Neuronal stem cell (in vitro differentiated cells): ENCODE data around the gene BORCS5.

Experiments used
- DNase-seq: peaks from one replicate; pipeline ENCODE4 v3.0.0-alpha.2; 2013; ENCODE audit warnings: low spot score
- H2AFZ ChIP-seq: one replicate; pipeline ENCODE4 v1.6.1; 2013; ENCODE audit warnings: mild to moderate bottlenecking, low read length, inconsistent platforms
- H2AK5ac ChIP-seq: 2 replicates; pipeline ENCODE4 v1.6.1; 2013; ENCODE audit warnings: low read depth, mild to moderate bottlenecking, inconsistent platforms, low read length, moderate library complexity, mixed read lengths
- H2BK120ac ChIP-seq: 2 replicates; pipeline ENCODE4 v1.6.1; 2013; ENCODE audit warnings: low read depth, mild to moderate bottlenecking, inconsistent platforms, low read length, moderate library complexity, mixed read lengths
- H2BK12ac ChIP-seq: one replicate; pipeline ENCODE4 v1.6.1; 2013; ENCODE audit warnings: low read length, inconsistent platforms
- H2BK15ac ChIP-seq: 2 replicates; pipeline ENCODE4 v1.6.1; 2013; ENCODE audit warnings: mild to moderate bottlenecking, low read length, inconsistent platforms, mixed read lengths
- H2BK5ac ChIP-seq: one replicate; pipeline ENCODE4 v1.6.1; 2013; ENCODE audit warnings: inconsistent platforms, mild to moderate bottlenecking, low read length, moderate library complexity
- H3K14ac ChIP-seq: one replicate; pipeline ENCODE4 v1.6.1; 2013; ENCODE audit warnings: low read length, inconsistent platforms
- H3K18ac ChIP-seq: 2 replicates; pipeline ENCODE4 v1.6.1; 2013; ENCODE audit warnings: low read length, inconsistent platforms
- H3K23ac ChIP-seq: 2 replicates; pipeline ENCODE4 v1.6.1; 2013; ENCODE audit warnings: low read depth, mild to moderate bottlenecking, mixed read lengths, low read length, inconsistent platforms; ENCODE audit not compliant: poor library complexity
- H3K27ac ChIP-seq: replicated peaks from 3 replicates; pipeline ENCODE4 v1.5.1; 2013; ENCODE audit warnings: low read length, inconsistent platforms
- H3K27me3 ChIP-seq, 3 experiments: 2 replicates each; pipeline ENCODE4 v1.6.1; 2013; ENCODE audit warnings: low read length in 3 of 3, mild to moderate bottlenecking in 2 of 3, inconsistent platforms in 1 of 3, low read depth in 1 of 3, mixed read lengths in 1 of 3, moderate library complexity in 1 of 3; ENCODE audit not compliant: control insufficient read depth in 3 of 3, insufficient read depth in 3 of 3
- H3K36me3 ChIP-seq, 2 donors: replicated peaks in 1 of 2; 2 replicates each; pipeline ENCODE4 v1.6.1; 2013; ENCODE audit warnings: low read length in 2 of 2; ENCODE audit not compliant: control insufficient read depth in 2 of 2, insufficient read depth in 2 of 2
- H3K4ac ChIP-seq: 2 replicates; pipeline ENCODE4 v1.6.1; 2013; ENCODE audit warnings: inconsistent platforms, mild to moderate bottlenecking, low read length, moderate library complexity
- H3K4me1 ChIP-seq, 2 donors: 1 replicate in 1 of 2; 2 replicates in 1 of 2; pipeline ENCODE4 v1.6.1; 2013; ENCODE audit warnings: low read length in 2 of 2, low read depth in 1 of 2; ENCODE audit not compliant: control insufficient read depth in 2 of 2, insufficient read depth in 1 of 2
- H3K4me2 ChIP-seq: one replicate; pipeline ENCODE4 v1.6.1; 2013; ENCODE audit warnings: mild to moderate bottlenecking, low read length, inconsistent platforms; ENCODE audit not compliant: insufficient read depth, poor library complexity, severe bottlenecking
- H3K4me3 ChIP-seq, 2 donors: 2 replicates each; pipeline ENCODE4 v1.5.1; 2013; ENCODE audit warnings: low read length in 2 of 2, mild to moderate bottlenecking in 2 of 2, inconsistent platforms in 1 of 2, moderate library complexity in 1 of 2
- H3K79me1 ChIP-seq: one replicate; pipeline ENCODE4 v1.6.1; 2013; ENCODE audit warnings: low read depth, mild to moderate bottlenecking, inconsistent platforms, low read length, moderate library complexity
- H3K9ac ChIP-seq: one replicate; pipeline ENCODE4 v1.6.1; 2013; ENCODE audit warnings: mild to moderate bottlenecking, low read depth, low read length, inconsistent platforms; ENCODE audit not compliant: poor library complexity
- H3K9me3 ChIP-seq, 2 donors: replicated peaks in 1 of 2; 2 replicates each; pipeline versions ENCODE3 to v1.6.1; 2013; ENCODE audit warnings: low read length in 2 of 2, mild to moderate bottlenecking in 2 of 2, inconsistent platforms in 1 of 2, low read depth in 1 of 2, mixed read lengths in 1 of 2, moderate library complexity in 1 of 2; ENCODE audit not compliant: control insufficient read depth in 2 of 2, insufficient read depth in 1 of 2
- H4K8ac ChIP-seq: one replicate; pipeline ENCODE4 v1.6.1; 2013; ENCODE audit warnings: low read depth, mild to moderate bottlenecking, inconsistent platforms, low read length, moderate library complexity
- H4K91ac ChIP-seq: one replicate; pipeline ENCODE4 v1.6.1; 2013; ENCODE audit warnings: low read length, low read depth, mild to moderate bottlenecking, inconsistent platforms; ENCODE audit not compliant: poor library complexity
- WGBS, 2 donors: extraction: QIAGEN DNeasy Blood & Tissue Kit; methylation state at CpG; one replicate each; pipeline ENCODE4 v1.1.7; 2013; ENCODE audit warnings: missing lambda C conversion rate in 2 of 2, mixed read lengths in 1 of 2; ENCODE audit not compliant: insufficient read length in 2 of 2, insufficient replicate concordance in 1 of 2; ENCODE audit errors: extremely low coverage in 2 of 2; 5-methylcytosine and 5-hydroxymethylcytosine counted together

BORCS5 gene

DNA sequence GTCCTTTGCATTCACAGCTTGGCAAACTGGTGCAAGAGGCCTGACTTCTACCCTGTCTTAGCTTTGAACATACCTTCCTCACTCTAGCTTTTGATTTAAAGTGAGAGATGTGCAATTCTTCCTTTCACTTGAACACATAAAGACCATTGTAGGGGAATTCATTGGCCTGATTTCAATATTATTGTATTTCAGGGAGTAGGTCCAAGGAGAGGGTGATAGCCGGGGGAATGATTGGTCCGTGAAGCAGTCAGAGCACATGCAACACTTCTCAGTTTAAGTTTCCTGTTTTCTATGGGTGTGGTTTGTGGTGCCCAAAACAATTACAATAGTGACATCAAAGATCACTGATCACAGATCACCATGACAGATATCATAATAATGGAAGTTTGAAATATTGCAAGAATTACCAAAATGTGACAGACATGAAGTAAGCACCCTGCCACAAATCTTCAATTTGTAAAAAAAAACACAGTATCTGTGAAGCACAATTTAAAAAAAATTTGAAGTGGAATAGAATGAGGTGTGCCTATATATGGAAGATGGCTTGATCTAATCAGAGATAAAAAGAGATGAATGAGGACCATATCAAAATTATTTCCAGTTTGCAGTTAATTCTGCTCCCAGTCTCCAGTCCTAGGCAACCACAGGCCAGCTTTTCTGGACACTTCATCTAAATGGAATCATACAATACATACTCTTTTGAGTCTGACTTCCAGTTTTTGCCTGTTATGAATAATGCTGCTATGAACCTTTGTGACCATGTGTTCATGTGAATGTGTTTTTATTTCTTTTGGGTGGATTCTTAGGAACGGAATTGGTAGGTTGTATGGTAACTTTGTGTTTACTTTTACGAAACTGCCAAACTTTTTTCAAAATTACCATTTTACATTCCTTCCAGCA, 23.2 kb downstream of the BORCS5 start:
- H3K4me2 ChIP-seq, result no peak overlapping the region
- no peak overlapping the region for H2BK120ac ChIP-seq
- peaks cover 9 to 10% of the 10 kb centered on the region in 2 donors for H3K4me1 ChIP-seq
- DNase-seq, result no peak
- H3K4ac ChIP-seq, result no peak overlapping the region
- WGBS, 2 donors, result no CpG with 5 or more reads among the region's 4 CpGs
- H3K9ac ChIP-seq, result no peak overlapping the region
- no peaks in the 10 kb centered on the region for H3K79me1 ChIP-seq
- H2BK5ac ChIP-seq, result no peak overlapping the region
- H2AFZ ChIP-seq, result no peak overlapping the region
- no peak overlapping the region for H4K8ac ChIP-seq
- peaks cover 2 to 4% of the 10 kb centered on the region in 2 donors for H3K9me3 ChIP-seq
- H3K27me3 ChIP-seq, result no peaks in the 10 kb centered on the region
- H2AK5ac ChIP-seq, result no peak overlapping the region
- no peak overlapping the region for H3K14ac ChIP-seq
- no peak overlapping the region for H3K23ac ChIP-seq
- peaks cover 0 to 3% of the 10 kb centered on the region in 2 donors for H3K36me3 ChIP-seq
- peak overlapping the region; percentile 5 for H3K27ac ChIP-seq
- no peak overlapping the region for H2BK15ac ChIP-seq
- no peak overlapping the region for H3K4me3 ChIP-seq
- no peak overlapping the region for H4K91ac ChIP-seq
- H3K18ac ChIP-seq, result no peak overlapping the region
- no peak overlapping the region for H2BK12ac ChIP-seq

DNA sequence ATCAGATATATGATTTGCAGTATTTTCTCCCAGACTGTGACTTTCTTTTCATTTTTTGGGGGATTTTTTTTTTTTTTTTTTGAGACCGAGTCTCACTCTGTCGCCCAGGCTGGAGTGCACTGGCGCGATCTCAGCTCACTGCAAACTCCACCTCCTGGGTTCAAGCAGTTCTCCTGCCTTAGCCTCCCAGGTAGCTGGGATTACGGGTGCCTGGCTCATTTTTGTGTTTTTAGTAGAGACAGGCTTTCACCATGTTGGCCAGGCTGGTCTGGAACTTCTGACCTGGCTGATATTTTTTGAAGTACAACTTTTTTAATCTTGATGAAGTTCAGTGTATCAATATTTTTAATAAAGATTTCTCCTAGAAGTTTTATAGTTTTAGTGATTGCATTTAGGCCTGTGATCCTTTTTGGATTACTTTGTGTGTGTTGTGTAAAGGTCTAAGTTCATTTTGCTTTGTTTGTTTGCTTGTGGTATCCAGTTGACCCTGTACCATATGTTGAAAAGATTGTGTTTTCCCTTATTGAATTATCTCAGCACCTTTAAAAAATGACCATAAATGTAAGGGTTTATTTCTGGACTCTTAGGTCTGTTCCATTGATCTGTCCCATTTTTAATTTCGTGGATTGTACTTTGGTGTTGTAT, 24.2 kb downstream of the BORCS5 start:
- no peak overlapping the region for H3K9ac ChIP-seq
- no peak for DNase-seq
- H4K8ac ChIP-seq, result no peak overlapping the region
- no peak overlapping the region for H2BK5ac ChIP-seq
- no peak overlapping the region for H3K4me3 ChIP-seq
- no peak overlapping the region for H2BK15ac ChIP-seq
- H3K14ac ChIP-seq, result no peak overlapping the region
- no peak overlapping the region for H2BK12ac ChIP-seq
- no peak overlapping the region for H3K27ac ChIP-seq
- no peak overlapping the region for H2AK5ac ChIP-seq
- no peak overlapping the region for H2BK120ac ChIP-seq
- no peak overlapping the region for H3K4me2 ChIP-seq
- H3K79me1 ChIP-seq, result no peaks in the 10 kb centered on the region
- peaks cover 12 to 14% of the 10 kb centered on the region in 2 donors for H3K4me1 ChIP-seq
- WGBS, 2 donors, result no CpG with 5 or more reads among the region's 6 CpGs
- no peaks in the 10 kb centered on the region for H3K27me3 ChIP-seq
- H2AFZ ChIP-seq, result no peak overlapping the region
- H3K23ac ChIP-seq, result no peak overlapping the region
- H3K9me3 ChIP-seq, result peaks cover 2 to 4% of the 10 kb centered on the region in 2 donors
- no peak overlapping the region for H3K18ac ChIP-seq
- peaks cover 0 to 3% of the 10 kb centered on the region in 2 donors for H3K36me3 ChIP-seq
- H4K91ac ChIP-seq, result no peak overlapping the region
- H3K4ac ChIP-seq, result no peak overlapping the region

DNA sequence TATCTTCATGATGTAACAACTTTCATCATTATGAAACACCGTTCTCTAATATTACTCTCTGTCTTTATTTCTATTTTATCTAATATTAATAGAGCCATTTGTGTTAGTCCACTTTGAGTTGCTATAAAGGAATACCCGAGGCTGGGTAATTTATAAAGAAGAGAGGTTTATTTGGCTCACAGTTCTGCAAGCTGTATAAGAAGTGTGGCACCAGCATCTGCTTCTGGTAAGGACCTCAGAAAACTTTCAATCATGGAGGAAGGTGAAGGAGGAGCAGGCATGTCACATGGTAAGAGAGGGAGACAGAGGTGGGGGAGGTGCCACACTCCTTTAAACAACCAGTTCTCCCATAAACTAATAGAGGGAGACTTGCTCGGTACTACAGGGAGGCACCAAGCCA, 25.1 kb downstream of the BORCS5 start:
- H3K27me3 ChIP-seq, result no peaks in the 10 kb centered on the region
- H2BK120ac ChIP-seq, result no peak overlapping the region
- no peak overlapping the region for H2AK5ac ChIP-seq
- H2AFZ ChIP-seq, result no peak overlapping the region
- H3K27ac ChIP-seq, result no peak overlapping the region
- no peaks in the 10 kb centered on the region for H3K79me1 ChIP-seq
- H4K8ac ChIP-seq, result no peak overlapping the region
- H3K4me2 ChIP-seq, result no peak overlapping the region
- H2BK15ac ChIP-seq, result no peak overlapping the region
- no CpG with 5 or more reads among the region's 3 CpGs for WGBS, 2 donors
- peaks cover 2 to 4% of the 10 kb centered on the region in 2 donors for H3K9me3 ChIP-seq
- H3K9ac ChIP-seq, result no peak overlapping the region
- H4K91ac ChIP-seq, result no peak overlapping the region
- no peak overlapping the region for H2BK5ac ChIP-seq
- no peak overlapping the region for H3K18ac ChIP-seq
- peaks cover 0 to 3% of the 10 kb centered on the region in 2 donors for H3K36me3 ChIP-seq
- no peak for DNase-seq
- no peak overlapping the region for H3K23ac ChIP-seq
- H3K4me1 ChIP-seq, result peaks cover 12 to 14% of the 10 kb centered on the region in 2 donors
- H3K14ac ChIP-seq, result no peak overlapping the region
- H2BK12ac ChIP-seq, result no peak overlapping the region
- no peak overlapping the region for H3K4me3 ChIP-seq
- H3K4ac ChIP-seq, result no peak overlapping the region
